GM21367 (cell line): Measurements from ENCODE around the gene ERG.

ENCODE experiments used
- ATAC-seq: cut with Tn5 transposase; IDR thresholded peaks from one replicate; pipeline ENCODE4 v1.9.1; 2021; ENCODE audit not compliant: unreplicated experiment

The ERG gene

DNA sequence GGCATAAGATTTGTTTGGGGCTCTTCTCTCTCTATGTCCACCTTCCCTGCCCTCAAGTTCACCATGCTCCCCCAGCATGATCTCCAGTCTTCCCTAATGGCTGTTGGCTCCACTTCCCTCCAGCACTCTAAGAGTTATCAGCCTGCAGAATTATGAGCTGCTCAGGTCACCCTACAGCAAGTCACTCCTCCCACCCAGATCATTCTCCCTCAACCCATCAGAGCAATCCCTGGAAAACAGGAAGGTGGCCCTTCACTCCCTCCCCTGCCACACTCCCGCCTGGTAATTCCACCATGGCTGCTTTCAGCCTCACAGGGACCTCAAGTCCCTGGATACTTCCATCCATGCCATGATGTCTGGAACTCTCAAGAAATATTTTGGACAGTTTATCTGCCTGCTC is 137.0 kb downstream of the ERG start:
- no peak for ATAC-seq

DNA sequence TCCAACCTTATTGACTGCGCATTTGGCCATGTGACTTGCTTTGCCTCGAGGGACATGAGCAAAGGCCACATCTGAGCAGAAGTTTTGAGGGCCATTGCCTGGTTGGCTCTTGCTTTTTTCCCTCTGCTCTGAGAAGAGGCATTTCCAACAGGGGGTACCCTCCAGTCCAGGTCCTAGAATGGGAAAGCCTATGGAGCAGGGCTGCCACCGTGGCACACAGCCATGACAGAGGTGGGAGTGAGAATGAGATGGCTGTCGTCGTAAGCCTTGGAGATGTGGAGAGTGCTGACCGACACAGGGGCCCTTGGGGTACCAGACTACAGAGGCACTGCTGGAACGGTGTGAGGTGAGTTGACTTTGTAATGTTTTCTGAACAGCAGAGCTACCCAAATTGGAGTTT is 138.4 kb downstream of the ERG start:
- no peak for ATAC-seq

DNA sequence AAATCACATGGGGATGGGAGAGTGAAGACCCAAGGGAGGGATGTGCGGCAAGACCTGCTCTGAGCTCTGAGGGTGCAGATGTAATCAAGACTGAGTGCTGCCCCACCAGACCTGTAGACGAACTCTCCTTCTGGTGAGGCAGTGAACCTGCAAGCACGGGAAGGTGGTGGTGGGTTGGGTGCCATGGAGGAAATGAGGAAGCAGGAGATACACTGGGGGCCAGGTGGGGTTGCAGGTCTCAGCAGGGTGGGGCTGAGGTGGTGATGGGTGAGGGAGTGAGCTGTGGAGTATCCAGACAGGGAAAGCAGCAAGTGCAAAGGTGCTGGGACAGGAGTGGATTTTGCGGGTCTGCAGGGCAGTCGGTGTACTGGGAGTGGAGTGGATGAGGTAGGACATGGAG is 139.2 kb downstream of the ERG start:
- no peak for ATAC-seq

DNA sequence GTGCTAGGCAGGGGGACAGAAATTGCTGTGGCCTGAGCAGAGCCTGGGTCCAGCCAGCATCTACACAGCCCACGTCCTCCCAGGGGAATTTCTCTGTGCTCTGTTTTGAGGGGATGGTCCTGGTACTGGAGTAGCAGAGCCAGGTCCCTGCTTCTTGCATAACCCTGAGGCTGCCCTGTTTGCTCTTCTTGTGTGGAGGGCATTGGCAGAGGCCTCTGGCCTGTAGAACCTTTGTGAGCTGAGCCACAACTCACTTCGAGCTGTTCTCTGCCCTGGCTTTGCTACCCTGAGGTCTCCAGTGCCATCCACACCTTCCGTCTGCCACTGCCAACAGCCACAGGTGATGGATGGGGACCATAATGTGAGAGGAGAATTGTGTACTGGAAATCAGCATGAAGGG is 139.6 kb downstream of the ERG start:
- ATAC-seq = no peak

DNA sequence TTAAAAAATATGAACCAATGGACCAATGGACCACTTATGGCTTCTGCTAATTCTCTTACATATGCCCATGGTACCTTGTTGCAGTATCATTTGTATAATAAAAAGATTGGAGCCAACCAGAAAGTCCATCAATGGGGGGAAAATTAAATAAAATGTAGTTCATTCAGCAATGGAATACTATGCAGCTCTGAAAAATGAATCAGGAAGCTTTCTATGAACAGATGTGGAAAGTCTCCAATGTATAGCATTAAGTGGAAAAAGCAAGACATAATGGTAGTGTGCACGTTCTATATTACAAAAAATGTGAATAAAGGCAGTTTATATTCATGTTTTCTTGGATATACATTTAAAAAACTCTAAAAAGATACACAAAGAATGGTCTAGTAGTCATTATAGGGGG is 140.2 kb downstream of the ERG start:
- ATAC-seq = no peak

DNA sequence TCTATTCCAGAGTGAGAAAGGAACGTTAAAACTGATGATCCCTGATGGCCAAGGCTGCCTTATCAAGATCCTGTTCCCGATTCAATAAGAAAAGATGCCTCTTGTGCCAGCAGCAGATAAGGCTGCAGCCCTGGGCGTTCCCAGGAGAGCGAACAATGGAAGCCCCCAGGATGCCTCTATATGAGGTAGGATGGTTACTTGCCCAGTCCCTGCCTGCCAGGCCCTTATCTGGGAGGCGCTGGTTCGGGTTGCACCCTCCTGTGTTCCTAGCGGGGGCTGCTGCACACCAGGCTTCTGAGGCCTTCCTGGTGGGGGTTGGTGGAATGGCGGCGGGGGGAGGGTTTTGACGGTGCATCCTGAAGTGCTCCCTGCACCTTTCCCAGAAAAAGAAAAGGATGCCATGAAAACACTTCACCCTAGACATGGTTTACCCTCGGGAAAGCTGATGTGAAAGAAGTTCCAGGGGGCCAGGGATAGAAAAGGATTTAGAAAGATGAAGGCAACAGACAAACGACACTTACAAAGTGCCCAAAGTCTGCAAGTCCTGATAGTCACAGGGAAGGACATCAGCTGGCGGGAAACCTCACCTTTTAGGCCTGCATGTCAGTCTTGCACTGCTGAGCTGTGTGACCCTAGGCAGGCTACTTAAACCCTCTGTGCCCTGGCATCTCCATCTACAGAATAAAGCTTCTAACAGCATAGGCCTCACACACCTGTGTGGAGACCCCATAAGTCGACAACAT is 141.2 kb downstream of the ERG start:
- no peak for ATAC-seq

DNA sequence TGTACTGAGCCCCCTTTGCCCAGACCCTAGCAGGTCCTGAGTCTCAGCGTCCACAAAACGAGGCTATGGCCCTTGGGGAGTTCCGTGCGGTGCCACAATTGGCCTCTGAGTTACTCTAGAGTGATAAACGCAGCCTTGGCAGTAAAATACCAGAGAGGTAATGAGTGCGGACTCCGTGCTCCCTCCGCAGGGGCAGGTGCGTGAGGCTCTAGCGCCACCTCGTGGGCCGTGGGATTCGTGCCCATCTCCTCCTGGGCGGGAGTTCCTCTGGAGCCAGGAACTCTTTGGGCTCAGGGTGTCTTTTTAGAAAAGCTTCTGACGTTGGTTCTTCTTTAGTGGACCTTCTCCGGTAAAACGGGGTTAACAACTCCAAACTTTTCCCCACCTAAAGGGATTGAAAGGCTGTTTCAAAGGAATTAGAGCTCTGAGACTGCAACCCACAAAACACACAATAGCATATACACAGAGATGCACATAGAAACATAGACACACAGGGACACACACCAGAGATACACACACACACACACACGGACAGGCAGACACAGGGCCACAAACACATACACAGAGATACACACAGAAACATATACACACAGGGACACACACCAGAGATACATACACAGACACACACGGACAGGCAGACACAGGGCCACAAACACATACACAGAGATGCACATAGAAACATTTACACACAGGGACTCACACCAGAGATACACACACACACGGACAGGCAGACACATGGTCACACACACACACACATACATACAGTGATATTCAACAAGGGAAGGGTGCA is 142.1 kb downstream of the ERG start:
- ATAC-seq = no peak

DNA sequence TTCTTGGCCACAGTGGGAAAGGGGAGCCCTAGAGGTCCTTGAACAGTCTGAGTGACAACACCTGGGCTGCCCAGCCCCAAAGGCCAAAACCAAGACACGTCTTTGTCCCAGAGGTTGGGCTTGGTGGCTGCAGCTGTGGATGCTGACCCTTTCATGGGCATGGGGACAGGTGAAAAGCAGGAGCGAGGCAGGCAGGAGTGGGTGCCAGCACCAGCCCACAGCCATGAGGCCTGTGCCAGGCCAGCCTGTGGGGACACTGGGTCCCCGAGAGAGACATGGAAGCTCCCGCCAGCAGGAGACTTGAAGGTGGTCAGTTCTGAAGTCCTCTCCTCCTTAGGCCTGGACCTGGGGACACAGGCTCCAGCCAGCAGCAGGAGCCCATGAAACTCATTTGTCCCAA is 142.9 kb downstream of the ERG start:
- ATAC-seq = no peak

DNA sequence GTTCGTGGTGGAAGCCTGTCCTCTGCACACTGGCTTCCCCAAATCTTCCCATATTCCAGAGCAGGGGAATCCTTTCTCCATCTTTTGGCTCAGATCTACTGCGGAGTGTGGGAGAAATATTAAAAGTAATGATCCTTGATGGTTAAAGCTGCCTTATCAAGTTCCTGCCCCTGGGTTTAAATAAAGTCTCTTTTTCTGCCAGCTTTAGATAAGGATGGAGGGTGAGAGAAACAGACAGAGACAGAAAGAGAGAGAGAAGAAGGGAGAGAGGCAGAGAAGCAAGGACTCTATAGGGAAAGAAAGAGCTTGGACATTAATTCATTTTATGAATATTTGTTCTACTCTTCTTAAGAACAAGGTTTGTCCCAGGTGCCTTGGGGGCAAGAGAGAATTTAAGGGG is 143.5 kb downstream of the ERG start:
- ATAC-seq = no peak

DNA sequence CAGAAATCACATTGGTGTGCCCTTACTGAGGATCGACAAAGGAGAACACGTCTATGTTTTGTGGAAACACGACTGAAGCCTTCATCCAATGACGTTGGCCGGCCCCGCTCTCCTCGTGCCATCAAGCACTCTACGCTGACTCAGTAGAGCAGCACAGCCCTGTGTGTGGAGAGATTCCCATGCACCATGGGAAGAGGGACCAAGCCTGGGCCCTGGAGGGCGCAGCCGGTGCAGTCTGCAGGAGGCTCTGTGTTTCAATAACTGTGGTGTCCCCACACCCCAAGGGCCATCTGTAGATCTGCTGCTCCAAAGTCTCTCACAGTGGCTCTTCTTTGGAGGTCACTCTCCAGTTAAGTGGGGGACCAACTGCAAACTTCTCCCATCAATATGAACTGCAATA is 144.0 kb downstream of the ERG start:
- ATAC-seq = no peak

DNA sequence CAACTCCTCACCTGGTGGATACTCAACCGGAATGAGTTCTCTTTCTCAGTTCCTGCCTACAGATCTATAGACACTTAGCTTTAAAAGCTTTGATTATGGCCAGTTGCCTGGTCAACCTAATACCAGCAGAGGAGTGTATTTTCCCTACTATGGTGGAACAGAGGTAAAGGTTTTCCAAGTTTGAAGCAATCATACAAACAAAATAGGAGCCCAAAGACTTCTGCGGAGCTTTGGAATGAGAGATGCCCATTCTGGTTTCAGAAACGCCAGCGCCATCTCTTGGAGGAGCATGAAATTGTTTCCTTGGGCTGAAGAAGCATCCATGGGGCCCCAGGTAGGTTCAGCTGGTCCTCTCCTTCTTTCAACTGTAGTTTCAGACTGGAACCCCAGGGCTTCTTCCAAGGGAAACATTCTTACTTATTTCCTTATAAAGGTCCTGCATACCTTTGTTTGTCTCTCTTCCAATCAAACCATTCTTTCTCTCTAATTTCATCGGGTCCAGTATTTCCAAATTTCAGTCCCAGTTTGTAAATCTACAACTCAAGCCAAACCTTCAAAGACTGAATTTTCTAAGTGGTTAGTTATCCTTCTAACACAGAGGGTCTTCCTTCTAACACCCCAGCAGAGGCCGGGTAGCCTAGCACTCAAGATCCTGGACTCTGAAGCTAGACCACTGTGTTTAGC is 145.6 kb downstream of the ERG start:
- ATAC-seq = no peak

DNA sequence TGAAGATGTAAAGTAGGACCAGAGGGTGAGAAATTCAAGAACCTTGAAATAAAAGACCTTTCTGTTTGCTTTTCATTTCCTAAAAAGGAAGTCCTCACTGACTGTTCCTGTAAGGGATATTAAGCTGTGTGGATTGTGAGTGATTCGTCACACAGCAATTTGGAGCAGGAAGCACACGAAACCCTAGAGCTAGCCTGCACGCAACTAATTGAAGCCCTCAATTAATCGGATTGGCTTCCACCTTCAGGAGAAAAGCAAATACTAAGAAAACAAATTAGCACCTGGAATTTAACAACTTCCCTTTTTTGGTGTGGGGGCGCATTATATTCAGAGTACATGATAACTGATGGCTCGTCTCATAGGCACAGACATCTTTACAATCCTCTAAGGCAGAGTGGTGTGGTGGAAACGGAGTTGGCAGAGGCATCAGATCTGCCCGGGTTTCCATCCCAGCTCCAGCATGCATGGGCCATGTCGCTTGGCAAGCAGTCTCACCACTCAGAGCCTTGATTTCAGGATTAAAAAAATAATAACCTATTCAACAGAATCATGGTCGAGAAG is 146.2 kb downstream of the ERG start:
- ATAC-seq = no peak

DNA sequence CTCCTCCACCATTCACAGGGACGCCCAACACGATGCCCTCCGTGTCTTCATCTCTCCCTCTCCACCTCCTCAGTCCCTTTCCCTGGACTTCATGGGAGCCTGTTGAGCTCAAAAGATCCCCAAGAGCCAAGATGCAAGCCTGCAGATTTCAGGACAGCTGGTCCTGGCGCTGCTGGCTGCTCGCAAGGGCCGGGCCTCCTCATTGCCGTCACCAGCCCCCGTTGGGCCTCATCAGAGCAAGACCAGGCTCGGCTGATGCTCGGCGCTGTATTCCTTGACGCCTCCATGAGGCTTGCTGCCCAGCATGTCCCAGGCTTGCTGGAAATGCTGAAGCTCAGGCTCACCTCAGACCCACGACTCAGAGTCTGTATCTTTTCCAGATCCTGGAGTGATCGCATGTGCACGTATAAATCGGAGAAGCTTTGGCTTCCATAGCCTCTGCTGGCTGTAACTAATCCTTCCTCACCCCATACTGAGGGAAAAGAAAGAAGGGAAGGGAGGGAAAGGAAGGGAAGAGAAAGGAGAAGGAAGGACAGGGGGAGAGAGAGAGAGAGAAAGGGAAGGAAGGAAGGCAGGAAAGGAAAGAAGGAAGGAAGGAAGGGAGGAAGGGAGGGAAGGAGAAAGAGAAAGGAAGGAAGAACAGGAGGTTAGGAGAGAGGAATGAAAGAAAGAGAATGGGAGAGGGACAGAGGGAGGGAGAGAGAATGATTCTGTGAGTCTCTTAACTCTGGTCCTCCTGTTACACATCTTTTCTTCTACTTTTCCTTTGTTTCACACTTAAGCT is 146.9 kb downstream of the ERG start:
- no peak for ATAC-seq

DNA sequence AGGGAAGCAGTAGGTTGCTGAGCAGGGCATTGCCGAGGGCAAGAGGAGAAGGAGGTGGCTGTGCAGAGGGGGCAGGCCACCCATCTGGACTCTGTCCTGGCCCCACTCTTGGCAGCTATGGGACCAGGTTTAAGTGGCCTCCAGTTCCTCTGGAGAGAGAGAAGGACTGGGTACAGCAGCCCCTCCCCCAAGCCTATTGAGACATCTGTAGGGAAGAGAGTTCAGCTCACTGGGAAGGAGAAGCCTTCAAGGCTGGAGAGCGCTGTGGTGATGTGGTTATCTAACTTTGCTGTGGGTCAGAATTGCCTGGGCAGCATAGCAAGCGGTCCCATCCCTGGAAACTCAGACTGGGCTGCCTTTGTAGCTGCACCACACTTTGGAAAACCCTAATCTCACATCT is 147.6 kb downstream of the ERG start:
- ATAC-seq = no peak

DNA sequence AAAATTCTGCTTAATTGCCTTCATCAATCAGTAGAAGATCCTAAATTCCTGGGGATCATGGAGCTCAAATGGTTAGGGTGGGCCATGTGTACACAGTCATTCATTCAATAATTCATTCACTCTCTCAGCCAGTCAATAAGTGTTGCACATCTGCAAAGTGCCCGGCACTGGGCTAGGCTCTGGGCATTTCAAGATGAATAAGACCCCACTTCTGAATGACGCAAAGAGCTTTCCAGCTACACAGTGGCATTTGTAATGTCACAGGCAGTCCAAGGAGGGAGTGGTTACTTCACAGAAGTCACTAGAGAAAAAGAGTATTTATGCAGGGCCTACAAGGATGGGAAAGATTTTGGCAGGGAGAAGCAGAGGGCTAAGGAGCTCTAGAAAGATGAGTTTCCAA is 148.3 kb downstream of the ERG start:
- no peak for ATAC-seq

DNA sequence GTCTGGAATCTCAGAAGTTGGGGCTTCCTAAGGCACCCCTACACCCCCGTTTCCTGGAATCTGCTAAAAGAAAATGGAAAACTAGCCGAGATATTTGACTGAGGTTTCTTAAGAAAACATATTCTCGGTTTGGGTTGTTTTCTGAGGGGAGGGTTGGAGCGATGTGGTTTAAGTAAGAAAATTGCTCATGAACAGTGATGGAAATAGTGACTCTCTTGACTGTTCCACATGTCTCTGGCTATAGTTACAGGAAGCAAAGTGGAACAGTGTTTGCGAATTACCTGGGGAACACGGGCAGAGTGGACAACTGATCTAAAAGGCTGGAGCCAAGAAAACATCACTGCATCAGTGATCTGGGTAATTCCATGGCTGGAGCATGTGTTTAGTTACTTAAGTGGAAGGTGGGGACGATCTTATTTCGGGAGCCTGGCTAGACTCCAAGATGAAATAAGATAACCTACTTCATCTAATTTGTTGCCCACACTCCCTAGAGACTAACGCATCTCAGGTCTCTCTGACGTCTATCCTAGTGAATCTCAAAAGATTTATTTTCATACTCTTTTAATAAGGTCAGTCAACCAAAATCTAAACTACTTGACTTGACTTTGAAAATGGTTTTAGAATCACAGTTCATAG is 149.0 kb downstream of the ERG start:
- ATAC-seq = no peak

DNA sequence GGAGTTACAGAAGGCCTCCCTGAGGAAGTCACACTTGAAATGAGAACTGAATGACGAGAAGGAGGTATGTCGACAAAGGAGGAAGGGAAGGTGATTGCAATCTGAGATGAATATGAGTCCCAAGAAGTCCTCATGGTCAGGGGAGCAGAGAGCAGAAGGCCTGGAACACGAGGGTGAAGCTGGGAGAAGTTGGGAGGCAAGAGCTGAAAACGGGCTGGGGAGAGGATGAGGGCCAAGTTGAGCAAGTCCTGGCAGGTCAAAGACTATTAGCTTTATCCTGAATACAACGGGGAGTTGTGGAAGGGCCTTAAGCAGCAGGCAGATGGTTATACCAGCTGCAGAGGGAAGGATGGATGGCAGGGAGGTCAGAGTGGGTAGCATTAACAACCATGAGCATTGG is 152.0 kb downstream of the ERG start:
- no peak for ATAC-seq

DNA sequence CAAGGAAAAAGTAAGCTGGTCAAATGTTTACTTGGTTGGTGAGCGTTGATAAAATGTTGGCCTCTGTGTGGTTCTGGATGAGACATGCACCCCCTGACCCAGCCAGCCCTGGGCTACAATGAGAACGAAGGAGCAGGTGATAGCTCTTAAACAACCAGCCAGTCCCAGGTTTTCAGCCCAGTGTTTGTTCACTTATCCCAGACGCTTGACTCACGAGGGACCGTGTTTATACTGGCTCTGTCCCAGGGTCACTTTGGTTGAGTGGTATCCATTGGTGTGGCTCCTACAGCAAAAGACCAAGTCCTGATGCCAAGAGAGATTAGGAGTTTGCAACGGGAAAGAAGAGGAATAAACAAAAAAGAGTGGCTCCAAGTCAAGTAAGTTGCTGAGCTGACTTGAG is 154.6 kb downstream of the ERG start:
- no peak for ATAC-seq

DNA sequence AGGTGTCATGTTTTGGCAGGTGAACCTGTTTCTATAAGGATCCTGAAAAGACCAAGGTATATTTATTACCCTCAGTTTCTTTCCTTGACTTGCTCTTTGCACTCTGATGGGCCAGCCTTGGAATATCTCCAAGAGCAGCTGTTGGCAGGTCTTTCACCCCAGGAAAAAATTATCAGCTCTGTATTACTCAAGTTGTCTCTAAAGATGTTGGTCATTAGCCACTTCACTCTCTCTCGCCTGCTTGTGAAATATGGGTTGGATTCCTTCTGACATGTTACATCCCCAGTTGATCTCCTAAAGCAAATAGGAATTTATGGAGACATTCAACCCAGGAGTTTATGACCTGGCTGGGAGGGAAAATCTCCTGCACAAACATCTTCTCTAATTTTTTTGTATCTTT is 155.5 kb downstream of the ERG start:
- ATAC-seq = no peak

DNA sequence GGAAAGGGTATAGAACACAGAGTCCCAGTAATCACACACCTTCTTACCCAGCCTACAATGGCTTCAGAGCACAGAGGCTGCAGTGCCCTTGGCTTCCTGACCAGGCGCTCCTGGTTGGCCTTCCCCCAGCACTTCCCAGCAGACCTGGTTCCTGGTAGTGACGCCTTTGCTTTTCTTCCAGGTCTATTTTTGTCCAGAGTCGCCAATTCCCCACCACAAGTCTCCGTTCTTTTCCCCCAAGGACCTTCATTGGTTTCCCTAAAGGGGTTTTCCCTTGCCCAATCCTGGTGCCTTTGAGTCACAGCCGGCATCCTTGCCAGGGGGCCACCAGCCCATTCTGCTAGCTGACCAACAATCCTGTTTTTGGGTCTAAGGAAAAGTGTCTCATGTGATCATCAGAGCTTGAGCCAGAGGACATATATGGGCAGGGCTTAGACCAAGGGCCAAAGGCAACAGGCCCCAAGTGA is 156.7 kb downstream of the ERG start:
- no peak for ATAC-seq
